Endothelial cell (in vitro differentiated cells): ENCODE results near the gene FSD1. TPM values are rescaled to one million over a fixed set of nuclear protein-coding genes. Genes with fewer than 3 reads are reported as not detected.
A peak's percentile ranks its signal among the peaks of the same experiment; 100 is the strongest.

Experiments used
- DNase-seq: peaks from one replicate; pipeline ENCODE4 v3.0.0; 2021; ENCODE audit warnings: low spot score
- H3K27ac Mint-ChIP-seq: one replicate; pipeline ENCODE4 v1.8.0; 2021; ENCODE audit warnings: mixed read lengths, inconsistent platforms; ENCODE audit not compliant: unreplicated experiment
- H3K27me3 Mint-ChIP-seq: one replicate; pipeline ENCODE4 v1.8.0; 2021; ENCODE audit warnings: mild to moderate bottlenecking, moderate library complexity, mixed read lengths, inconsistent platforms; ENCODE audit not compliant: unreplicated experiment
- H3K36me3 Mint-ChIP-seq: one replicate; pipeline ENCODE4 v1.8.0; 2021; ENCODE audit warnings: mild to moderate bottlenecking, low read depth, mixed read lengths, inconsistent platforms; ENCODE audit not compliant: unreplicated experiment
- H3K4me1 Mint-ChIP-seq: one replicate; pipeline ENCODE4 v1.8.0; 2021; ENCODE audit warnings: mild to moderate bottlenecking, mixed read lengths, inconsistent platforms; ENCODE audit not compliant: unreplicated experiment
- H3K4me3 Mint-ChIP-seq: one replicate; pipeline ENCODE4 v1.8.0; 2021; ENCODE audit warnings: mild to moderate bottlenecking, mixed read lengths, inconsistent platforms; ENCODE audit not compliant: unreplicated experiment
- H3K9me3 Mint-ChIP-seq: one replicate; pipeline ENCODE4 v1.8.0; 2021; ENCODE audit warnings: mixed read lengths, inconsistent platforms; ENCODE audit not compliant: unreplicated experiment
- total RNA-seq: library from RNA; stranded (reverse); fragmentation: NEBNext Ultra II Directional; extraction: Animal tissue kit (Norgen Biotek cat#: 25700); gene quantifications from one replicate; pipeline ENCODE4 v1.2.1, GENCODE V29; 2021; ENCODE audit not compliant: unreplicated experiment
- TF ChIP-seq, protein P1 (sequence below): fragments of 200-600 bp; sonication (generic); IDR thresholded peaks from one replicate; pipeline ENCODE4 v1.5.0; 2021; ENCODE audit warnings: antibody characterized with exemption; ENCODE audit not compliant: unreplicated experiment

The FSD1 gene
- total RNA-seq, 1 donor from 2014 or later, result 19.0 TPM

DNA sequence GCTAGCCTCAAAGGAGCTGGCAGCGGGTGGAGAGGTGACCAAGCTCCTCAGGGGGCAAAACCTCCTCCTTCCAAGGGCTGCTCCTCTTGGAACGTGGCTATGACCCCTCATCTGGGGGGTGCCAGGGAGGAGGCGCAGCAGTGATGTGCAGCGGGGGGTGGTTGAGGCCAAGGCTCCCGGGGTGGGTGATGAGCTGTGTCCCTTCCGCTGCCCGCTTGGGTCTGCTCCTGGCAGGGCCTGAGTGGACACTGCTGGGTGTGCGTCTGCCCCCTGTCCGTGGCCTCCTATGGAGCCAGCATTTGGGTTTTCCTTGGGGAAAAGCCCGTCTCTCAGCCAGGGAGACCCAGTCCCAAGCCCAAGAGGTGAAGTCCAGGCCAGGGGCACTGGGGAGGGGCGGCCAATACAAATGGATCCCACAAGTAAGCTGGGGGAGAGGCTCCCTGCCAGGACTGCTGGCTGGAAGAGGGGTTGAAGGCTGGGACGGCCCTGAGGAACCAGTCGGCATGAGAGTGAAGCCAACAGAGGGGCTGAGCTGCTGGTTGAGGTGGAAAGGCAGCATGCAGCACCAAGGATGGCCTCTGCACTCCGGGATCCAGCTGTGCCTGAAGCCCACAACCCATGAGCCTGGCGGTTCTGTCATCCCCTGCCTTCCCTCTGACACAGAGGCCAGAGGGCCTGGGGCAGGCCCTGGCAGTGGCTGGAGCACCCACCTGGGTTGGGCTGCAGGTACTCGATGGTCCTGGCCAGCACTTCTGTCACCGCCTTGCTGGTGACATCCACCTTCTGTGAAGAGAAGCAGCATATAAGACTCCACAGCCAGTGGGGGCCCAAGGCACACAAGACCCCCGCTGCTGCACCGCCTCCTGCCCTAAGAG is 61.6 kb downstream of the FSD1 start:
- Mint-ChIP-seq H3K9me3 (no peaks in the 10 kb centered on the region), H3K4me1 (peaks cover 21% of the 10 kb centered on the region), H3K27me3 (peaks cover 16% of the 10 kb centered on the region), H3K36me3 (peaks cover 8% of the 10 kb centered on the region), H3K27ac (no peak overlapping the region), H3K4me3 (no peak overlapping the region)
- no peak for DNase-seq
- TF ChIP-seq, protein P1, sequence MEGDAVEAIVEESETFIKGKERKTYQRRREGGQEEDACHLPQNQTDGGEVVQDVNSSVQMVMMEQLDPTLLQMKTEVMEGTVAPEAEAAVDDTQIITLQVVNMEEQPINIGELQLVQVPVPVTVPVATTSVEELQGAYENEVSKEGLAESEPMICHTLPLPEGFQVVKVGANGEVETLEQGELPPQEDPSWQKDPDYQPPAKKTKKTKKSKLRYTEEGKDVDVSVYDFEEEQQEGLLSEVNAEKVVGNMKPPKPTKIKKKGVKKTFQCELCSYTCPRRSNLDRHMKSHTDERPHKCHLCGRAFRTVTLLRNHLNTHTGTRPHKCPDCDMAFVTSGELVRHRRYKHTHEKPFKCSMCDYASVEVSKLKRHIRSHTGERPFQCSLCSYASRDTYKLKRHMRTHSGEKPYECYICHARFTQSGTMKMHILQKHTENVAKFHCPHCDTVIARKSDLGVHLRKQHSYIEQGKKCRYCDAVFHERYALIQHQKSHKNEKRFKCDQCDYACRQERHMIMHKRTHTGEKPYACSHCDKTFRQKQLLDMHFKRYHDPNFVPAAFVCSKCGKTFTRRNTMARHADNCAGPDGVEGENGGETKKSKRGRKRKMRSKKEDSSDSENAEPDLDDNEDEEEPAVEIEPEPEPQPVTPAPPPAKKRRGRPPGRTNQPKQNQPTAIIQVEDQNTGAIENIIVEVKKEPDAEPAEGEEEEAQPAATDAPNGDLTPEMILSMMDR, result no peak

DNA sequence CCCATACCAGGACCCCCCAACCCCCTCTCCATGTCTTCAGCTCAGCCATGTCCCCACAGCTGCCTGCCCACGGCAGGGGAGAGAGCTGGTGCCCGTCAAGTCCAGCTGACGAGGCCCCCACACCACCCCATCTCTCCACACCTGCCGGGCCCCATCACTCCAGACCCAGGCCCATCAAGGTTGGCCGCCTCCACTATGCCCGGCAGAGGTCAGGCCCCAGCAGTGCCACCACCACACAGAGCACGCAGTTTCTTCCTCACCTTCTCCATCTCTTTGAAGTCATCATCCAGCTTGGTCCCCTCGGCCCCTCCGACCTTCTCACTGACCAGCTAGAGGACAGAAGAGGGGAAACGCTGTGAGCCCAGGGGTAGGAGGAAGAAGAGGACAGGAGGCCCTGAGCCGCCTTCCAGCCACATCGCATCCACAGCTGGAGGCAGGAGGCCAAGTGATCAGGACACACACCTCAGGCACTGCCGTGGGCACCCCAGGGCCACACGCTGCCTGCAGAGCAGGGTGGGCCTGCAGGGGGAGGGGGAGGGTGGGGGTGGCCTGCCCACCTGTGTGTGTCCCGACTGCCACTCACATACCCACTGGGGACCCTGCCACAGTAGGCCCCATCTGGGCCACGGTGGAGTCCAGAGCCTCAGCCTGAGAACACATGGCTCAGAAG is 62.4 kb downstream of the FSD1 start:
- DNase-seq, result no peak
- Mint-ChIP-seq H3K27ac (no peak overlapping the region), H3K9me3 (no peaks in the 10 kb centered on the region), H3K27me3 (peaks cover 19% of the 10 kb centered on the region), H3K36me3 (peaks cover 9% of the 10 kb centered on the region), H3K4me3 (no peak overlapping the region), H3K4me1 (peaks cover 21% of the 10 kb centered on the region)
- TF ChIP-seq, protein P1, result no peak

DNA sequence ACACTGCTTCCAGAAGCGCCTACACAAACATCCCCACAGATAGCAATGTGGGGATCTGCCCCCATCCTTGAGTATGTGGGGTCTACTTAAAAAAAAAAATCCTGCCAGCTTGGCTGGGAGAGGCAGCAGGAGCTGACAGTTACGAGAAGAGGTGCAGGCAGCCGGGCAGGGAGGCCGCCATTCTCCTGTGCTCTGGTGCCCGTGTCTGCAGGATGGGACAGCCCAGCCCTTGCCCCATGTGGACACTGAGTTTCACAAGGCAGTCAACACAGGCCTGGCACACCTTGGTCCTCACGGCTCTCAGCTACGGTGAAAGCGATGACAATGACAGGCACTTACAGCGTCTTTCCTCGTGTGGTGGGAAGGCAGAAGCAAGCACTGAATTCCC is 62.9 kb downstream of the FSD1 start:
- no peak overlapping the region for H3K27ac Mint-ChIP-seq
- TF ChIP-seq, protein P1, result no peak
- no peak for DNase-seq

GRCh38 chr19:4367781-4368127 is 63.4 kb downstream of the FSD1 start:
- TF ChIP-seq, protein P1, result no peak
- H3K27ac Mint-ChIP-seq, result peak overlapping the region; percentile 77

More for the DNA sequence above, 62.9 kb downstream of the FSD1 start:
- Mint-ChIP-seq H3K4me3 (peak overlapping the region; percentile 11), H3K4me1 (peaks cover 21% of the 10 kb centered on the region), H3K36me3 (peaks cover 5% of the 10 kb centered on the region), H3K9me3 (no peaks in the 10 kb centered on the region), H3K27me3 (peaks cover 16% of the 10 kb centered on the region)

More at GRCh38 chr19:4367781-4368127, 63.4 kb downstream of the FSD1 start:
- peaks cover 16% of the 10 kb centered on the region for H3K27me3 Mint-ChIP-seq
- no peaks in the 10 kb centered on the region for H3K9me3 Mint-ChIP-seq
- H3K4me3 Mint-ChIP-seq, result no peak overlapping the region
- no peak for DNase-seq
- peaks cover 21% of the 10 kb centered on the region for H3K4me1 Mint-ChIP-seq
- peaks cover 5% of the 10 kb centered on the region for H3K36me3 Mint-ChIP-seq
